HG02798 (cell line): ENCODE data around the gene SPATA31E1.
"Not testable (repeated sequence)": the region's sequence is repeated elsewhere in the genome, so short reads cannot be mapped to it uniquely, and the experiment has no call there.

ENCODE experiments used
- ATAC-seq: cut with Tn5 transposase; IDR thresholded peaks from one replicate; pipeline ENCODE4 v1.9.1; 2021; ENCODE audit warnings: mild to moderate bottlenecking; ENCODE audit not compliant: unreplicated experiment, poor library complexity

Gene SPATA31E1

DNA sequence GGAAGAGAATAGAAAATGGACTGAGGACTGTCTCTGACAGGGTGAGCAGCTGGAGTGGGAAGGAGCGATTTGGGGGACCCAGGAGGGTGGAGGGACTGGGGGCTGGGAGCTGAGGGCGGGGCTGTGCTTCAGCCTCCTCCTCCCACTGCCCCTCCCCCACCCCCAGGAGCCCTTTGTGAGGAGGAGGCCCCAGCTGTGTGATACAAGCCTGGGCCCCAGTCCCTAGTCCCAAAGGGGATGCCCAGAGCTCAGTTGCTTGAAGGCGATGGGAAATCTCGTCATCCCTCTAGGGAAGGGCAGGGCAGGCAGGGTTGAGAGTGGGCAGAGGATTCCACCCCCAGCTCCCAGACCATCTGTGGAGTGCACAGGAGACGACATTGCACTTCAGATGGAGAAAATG lies at the start of gene SPATA31E1:
Gene SPATA31E1 (plus strand): TSS at position 251 of the 400 bp plus-strand sequence. CDS start 15 bp downstream, at position 266.
- no peak for ATAC-seq

DNA sequence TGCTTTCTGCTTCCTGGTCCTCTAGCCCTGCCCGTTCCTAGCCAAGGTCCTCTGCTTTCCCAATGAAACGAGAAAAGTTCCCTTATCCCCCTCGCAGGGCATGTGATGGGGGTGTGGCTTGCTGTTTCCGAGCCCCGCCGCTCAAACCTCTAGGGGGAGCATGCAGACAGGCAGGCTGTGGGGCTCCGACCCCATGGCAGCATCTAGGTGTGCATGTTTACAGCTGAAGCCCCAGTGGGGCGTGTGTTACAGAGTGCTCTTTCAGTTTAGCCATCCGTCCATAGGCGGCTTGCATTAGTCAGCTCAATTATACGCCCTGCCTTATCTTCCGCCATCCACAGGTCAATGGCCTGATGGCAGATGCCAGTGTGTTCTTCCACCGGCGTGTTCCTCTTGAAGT lies 48.3 kb upstream of the SPATA31E1 start:
- ATAC-seq, result no peak

DNA sequence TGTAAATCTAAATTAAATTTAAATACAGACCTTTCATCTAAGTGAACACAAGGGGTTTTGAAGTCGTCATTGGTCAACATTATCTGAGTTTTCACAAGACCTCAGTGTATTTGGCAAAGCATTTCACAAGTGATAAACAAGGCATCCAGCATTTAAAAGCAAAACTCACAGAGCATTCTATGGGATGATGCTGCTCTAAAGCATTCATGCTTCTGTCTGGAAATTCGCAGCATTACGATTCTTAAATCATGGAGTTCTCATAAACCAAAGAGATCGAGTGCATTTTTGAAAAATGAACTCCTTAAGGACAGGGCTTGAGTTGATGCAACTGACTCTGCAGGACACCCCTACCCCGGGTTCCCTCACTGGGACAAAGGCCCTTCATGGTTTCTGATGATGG lies 46.1 kb upstream of the SPATA31E1 start:
- no peak for ATAC-seq

DNA sequence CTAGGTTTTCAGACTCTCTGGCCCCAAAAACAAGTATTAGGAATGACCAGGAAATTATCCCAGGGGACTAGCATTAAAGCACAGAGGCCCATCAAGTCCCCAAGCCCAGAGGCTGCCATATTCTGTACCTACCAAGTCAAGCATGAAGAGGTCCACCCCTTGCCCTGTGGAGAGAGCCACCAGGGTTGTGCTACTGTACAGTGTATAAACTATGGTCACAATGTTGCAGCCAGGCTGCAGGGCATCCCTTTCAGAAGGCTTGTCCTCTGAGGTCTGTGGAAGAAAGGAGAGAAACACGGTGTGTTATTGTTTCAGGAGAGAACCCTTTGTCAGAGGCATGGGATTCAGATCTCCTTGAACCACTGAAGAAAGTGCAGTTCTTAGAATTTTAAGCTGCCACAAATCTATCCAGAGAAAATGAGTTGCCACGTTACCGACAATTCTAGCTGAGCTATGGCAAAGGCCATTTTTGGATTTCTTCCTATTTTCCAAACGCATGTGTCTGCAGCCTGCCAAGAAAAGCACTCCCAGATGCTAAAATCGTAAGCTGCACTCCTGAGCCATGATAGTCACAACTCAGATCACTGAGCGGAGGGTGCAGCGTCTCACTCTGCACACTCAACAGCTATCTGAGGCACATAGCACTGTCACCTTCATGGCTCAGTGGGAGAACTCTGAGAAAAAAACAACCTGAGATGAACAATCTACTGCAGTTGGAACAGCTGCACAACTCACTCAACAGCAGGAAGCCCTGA lies 45.5 kb upstream of the SPATA31E1 start:
- ATAC-seq, result no peak

DNA sequence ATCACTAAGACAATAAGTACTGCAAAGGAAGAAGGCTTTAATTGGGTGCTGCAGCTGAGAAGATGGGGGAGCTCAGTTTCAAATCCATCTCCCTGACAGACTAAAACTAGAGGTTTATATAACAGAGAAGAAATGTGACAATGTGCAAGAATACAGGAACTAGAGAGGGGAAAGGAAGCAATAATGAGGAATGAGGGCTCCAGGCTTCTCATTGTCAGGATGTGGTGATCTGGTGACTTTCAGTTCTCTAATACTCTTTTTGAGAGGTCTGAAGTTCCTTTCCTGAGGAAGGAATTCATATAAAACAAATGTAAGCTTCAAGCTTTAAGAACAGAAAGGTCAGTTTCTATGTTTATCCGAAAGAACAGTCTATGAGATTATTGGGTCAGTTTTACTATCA lies 42.5 kb upstream of the SPATA31E1 start:
- ATAC-seq, result no peak

DNA sequence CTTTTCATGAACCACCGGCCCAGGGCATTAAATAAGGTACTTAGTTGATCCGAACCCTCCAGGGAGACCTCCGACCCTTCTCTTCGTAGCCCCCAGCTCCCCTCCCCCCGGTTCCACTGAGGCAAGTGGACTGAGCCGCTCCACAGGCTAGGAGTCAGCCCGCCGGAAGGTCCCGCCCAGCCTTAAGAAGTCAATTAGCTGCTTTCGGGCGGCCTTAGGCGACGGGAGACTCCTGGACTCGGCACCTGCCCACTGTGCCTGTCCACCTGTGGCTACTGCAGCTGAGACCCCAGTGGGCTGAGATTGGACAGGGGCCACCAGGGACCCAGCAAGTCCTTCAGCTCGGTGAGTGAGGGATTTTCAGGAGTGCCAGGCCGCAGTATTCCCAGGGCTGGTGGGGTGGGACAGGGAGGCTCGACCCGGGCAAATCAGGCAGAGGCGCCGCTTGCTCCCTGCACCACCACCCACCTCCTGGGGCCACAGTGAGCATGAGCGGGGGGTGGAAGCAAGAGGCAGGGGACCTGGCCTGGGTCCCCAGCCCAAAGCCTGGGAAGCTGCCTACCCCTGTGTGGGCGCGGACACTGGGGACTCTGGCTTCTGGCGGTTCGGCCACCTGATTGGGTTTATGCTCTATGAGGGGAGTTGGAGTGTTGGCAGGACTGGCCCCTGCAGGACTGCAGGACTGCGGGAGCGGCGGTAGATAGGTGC lies 39.6 kb upstream of the SPATA31E1 start:
- no peak for ATAC-seq

DNA sequence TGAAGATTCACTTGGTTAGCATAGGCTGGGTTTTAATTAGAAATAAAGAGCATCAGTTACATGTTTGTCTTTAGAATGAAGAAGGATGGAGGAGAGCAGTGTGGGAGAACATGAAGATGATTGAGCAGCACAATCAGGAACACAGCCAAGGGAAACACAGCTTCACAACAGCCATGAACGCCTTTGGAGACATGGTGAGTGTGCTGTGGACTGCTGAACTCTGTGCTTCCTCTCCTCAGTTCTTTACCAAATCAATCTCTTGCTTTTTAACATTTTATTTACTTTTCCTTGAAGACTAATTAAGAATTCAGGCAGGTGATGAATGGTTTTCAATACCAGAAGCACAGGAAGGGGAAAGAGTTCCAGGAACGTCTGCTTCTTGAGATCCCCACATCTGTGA lies 38.2 kb upstream of the SPATA31E1 start:
- ATAC-seq, result no peak

DNA sequence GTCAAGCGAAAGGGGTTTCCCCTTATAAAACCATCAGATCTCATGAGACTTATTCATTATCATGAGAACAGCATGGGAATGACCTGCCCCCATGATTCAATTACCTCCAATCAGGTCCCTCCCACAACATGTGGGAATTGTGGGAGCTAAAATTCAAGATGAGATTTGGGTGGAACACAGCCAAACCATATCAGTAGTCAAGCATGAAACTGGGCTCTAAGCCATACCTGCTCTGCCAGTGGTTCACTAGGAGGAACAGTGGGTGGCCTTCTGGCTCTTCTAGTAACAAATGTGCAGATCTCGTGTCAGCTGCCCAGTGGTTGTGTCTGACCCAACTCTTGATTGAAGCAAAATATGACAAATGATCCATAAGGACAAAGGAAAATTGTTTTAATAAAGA lies 34.9 kb upstream of the SPATA31E1 start:
- ATAC-seq, result not testable (repeated sequence)

DNA sequence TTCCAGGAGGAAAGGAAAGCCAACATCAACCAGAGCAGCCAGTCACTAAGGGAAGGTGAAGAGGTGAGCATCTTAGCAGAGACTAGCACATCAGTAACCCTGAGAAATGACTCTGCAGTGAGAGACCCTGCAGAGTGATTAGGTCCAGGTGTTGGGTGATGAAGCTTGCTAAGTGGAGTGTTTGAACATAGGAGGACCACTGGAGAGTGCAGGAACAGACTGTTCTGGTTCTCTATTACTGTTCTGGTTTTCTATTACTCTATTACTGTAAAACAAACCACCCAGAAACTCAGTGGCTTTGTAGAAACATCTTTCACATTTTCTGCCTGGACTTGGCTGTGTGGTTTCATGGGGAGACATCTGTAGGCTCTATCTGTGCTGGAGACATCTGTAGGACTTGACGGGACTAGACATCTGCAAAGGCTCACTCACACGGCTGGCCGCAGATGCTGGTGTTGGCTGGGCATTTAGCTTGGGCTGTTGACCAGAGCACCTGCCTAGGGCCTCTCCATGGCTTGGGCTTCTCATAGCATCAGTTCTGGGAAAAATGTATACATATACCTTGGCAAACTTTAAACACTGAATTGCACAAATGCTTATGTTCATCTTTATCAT lies 33.4 kb upstream of the SPATA31E1 start:
- no peak for ATAC-seq

DNA sequence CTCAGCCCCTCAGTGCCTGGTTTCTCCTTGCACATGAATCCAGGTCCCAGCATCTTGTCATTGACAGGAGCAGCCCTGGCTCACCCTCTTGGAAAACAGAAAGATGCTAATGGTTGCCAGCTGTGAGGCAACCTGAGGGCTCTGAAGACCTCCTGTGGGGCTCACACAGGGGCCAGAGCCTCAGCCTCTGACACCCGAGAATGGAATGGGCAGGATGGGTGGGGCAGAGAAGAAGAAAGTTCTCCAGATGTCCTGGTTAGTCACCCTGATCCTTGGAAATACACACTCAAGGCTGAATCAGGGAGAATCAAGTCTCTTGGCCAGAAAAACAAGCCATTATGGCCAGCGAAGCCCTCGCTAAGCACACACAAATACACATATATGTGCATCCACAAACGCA lies 32.3 kb upstream of the SPATA31E1 start:
- ATAC-seq, result no peak

DNA sequence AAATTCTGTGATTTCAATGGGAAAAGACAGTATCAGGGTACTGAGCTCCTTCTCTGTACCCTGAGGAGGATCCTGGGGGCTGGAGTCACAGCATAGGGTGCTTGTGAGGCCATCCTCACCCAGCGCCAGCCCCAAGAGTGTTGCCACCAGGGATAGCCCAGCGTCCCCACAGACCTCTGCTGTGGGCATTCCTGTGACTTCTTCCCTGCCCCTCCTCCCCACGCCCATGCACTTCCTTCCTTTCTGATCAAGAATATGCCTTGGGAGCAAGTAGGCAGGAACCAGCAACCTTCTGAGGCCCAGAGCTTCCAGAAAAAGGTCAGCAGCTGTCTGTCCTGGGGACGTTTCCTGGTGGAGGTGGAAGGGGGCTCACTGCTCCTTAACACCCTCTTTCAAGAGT lies 31.5 kb upstream of the SPATA31E1 start:
- not testable (repeated sequence) for ATAC-seq

DNA sequence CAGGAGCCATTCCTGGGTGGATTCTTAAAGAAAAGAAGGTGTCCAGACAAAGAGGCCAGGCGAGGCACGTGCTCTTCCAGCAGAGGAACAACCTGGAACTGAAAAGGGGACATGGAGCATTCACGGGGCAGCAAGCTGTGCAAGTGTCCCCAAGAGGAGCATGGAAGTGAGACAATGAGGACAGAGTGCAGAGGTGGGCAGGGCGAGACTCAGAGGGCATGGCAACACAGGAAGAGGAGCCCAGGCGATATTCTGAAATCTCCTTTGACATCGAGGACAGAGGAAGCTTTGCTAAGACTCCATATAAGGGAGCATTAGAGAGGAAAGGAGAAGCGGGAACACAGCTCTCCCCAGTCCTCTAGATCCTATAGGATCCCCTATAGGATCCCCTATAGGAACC lies 29.4 kb upstream of the SPATA31E1 start:
- ATAC-seq, result no peak

DNA sequence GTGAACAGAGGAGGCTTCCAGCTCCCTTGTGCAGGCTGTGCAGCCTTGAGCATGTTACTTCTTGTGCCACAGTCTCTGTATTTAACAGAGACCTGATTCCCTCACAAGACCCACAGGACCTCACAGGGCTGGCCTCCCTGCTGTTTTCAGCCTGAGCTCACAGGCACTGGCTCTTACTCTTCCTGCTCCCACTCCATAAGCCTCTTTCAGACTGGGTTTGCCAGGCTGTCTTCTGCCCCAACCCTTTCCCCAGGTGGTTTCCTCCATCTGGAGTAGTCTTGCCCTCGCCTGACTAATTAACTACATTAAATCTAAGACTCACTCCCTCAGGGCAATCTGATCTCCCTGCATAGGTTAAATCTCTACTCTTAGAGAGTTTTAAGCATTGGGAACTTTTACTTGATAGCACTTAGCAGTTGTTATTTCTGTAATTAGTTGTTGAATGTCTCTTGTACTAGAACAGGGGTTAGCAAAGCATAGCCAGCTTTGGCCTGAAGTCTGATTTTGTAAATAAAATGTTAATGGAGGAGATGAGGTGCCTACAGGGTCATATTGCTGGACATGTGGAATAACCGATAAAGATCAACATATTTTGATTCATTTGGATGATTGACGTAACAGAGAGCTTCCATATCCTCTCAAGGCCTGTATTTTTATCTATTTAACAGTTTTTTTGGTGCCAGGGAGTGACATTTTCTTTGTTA lies 28.6 kb upstream of the SPATA31E1 start:
- ATAC-seq, result no peak

DNA sequence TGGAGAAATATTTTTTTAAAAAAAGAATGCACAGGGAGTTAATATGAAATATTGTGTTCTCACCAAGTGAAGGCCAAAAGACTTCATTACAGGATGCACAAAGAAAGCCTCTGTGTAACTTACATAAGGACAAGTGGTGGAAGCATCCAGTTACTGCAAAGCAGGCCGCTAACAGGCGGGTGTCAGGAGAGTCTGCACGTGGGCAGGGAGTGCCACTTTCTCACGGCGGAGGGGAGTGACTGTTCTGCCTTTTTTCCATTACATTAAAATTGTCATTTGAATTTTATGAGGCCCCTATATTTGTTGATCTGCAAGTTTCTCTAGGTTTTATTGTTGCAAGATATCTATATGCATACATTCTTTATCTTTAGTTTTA lies 28.1 kb upstream of the SPATA31E1 start:
- no peak for ATAC-seq

DNA sequence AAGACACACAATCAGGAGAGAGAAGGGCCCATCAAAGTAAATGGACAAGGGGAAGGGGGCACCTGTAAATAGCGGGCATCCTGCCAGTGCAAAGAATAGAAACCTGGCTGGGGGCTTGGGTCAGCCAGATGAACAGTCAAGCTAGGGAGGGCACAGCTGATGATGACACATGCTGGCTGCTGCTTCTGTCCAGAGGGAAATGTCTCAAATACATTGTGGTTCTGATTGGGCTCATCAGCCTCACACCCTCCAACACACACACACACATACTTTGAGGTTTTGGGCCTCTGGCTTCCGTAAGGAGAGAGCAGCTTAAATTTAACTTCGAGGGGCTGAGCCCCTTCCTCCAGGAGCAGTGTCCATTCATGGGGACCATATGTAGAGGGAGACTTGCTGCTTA lies 27.6 kb upstream of the SPATA31E1 start:
- ATAC-seq, result no peak

DNA sequence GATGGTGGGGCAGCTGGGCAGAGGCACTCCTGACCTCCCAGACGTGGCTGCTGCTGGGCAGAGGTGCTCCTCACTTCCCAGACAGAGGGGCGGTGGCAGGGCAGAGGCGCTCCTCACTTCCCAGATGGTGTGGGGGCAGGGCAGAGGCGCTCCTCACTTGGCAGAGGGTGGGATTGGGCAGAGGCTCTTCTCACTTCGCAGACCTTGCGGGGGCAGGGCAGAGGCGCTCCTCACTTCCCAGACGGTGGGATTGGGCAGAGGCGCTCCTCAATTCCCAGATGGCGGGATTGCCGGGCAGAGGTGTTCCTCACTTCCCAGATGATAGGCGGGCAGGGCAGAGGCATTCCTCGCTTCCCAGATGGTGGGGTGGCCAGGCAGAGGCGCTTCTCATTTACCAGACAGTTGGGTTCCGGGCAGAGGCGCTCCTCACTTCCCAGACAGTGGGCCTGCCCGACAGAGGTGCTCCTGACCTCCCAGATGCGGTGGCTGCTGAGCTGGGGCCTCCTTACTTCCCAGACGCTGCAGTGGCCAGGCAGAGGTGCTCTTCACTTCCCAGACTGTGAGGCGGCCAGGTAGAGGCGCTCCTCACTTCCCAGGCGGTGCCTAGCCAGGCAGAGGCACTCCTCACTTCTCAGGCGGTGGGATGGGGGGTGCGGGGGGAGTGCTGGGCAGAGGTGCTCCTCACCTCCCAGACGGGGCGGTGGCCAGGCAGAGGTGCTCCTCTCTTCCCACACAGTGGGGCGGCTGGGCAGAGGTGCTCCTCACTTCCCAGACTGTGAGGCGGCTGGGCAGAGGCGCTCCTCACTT lies 25.3 kb upstream of the SPATA31E1 start:
- ATAC-seq, result no peak

DNA sequence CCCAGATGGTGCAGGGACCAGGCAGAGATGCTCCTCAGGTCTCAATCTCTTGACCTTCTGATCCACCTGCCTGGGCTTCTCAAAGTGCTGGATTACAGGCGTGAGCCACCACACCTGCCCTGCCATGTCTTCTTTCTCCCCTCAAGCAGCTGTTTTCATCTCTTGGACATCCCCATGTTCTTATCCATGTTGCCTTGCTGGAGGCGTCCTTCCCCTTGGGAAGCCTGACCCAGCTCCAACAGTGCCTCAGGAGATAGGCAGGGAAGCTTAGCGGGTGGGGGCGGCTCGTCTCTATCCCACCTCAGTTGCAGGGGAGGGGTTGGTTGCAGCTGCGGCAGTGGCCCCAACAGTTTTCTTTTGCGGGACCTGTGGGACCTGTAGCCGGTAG lies 24.7 kb upstream of the SPATA31E1 start:
- ATAC-seq, result no peak

DNA sequence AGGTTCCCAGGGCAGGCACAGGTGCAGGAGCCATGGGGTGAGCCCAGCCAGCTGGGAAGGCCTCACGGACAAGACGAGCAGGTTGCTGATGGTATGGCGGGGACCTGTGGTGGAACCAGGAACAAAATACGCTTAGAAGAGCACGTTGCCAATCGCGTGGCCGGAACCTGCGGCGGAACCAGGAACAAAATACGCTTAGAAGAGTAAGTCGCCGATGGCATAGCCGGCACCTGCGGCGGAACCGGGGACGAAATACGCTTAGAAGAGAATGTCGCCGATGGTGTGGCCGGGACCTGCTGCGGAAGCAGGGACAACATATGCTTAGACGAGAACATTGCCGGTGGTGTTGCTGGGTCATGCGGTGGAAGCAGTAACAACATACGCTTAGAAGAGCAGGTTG lies 23.5 kb upstream of the SPATA31E1 start:
- ATAC-seq, result no peak

DNA sequence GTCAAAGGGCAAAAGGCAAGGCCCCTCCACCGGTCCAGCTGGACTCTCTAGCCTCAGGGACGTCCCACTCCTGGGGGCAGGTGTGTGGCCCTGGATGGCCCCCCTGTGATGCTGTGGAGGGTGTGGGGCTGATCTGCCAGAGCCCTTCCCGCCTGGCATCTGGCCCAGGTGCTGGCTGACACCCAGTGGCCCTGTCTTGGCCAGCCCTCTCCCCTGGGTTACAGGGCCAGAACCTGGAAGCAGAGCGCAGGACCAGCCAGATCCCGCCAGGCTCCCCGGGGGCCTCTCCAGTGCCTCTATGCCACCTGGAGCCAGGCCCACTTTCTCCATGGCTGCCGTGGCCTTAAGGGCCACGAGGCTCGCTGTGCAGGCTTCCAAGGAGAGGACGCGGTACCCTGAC lies 22.9 kb upstream of the SPATA31E1 start:
- ATAC-seq, result no peak

DNA sequence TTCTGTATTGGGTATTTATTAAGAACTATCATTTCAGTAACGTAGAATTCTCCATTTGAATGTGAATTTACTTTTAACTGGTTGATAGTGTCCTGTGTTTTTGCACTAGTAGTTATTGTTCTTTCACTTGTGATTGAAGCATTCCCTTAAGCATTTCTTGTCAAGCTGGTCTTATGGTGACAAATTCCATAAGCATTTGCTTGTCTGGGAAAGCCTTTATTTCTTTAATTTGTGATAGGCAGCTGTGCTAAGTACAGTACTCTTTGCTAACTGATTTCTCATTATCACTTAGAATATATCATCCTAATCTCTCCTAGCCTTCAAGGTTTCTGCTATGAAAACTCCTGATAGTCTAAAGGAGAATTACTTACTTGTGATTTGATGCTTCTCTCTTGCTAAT lies 21.3 kb upstream of the SPATA31E1 start:
- ATAC-seq, result no peak
